DOHH2 (cell line): ENCODE results near the gene SLC4A3.

Experiments
- EZH2phosphoT487 ChIP-seq: fragments of 200-600 bp; sonication (generic); IDR thresholded peaks from 2 replicates; pipeline ENCODE4 v1.6.1; 2017; ENCODE audit warnings: borderline replicate concordance, mild to moderate bottlenecking, antibody characterized with exemption, low read length, moderate library complexity, mixed read lengths
- TF ChIP-seq, protein P1 (sequence below): fragments of 200-600 bp; sonication (generic); IDR thresholded peaks from one replicate; pipeline ENCODE4 v1.5.1; 2014; ENCODE audit warnings: antibody characterized with exemption, mild to moderate bottlenecking, low read depth, low read length; ENCODE audit not compliant: poor library complexity, severe bottlenecking

DNA sequence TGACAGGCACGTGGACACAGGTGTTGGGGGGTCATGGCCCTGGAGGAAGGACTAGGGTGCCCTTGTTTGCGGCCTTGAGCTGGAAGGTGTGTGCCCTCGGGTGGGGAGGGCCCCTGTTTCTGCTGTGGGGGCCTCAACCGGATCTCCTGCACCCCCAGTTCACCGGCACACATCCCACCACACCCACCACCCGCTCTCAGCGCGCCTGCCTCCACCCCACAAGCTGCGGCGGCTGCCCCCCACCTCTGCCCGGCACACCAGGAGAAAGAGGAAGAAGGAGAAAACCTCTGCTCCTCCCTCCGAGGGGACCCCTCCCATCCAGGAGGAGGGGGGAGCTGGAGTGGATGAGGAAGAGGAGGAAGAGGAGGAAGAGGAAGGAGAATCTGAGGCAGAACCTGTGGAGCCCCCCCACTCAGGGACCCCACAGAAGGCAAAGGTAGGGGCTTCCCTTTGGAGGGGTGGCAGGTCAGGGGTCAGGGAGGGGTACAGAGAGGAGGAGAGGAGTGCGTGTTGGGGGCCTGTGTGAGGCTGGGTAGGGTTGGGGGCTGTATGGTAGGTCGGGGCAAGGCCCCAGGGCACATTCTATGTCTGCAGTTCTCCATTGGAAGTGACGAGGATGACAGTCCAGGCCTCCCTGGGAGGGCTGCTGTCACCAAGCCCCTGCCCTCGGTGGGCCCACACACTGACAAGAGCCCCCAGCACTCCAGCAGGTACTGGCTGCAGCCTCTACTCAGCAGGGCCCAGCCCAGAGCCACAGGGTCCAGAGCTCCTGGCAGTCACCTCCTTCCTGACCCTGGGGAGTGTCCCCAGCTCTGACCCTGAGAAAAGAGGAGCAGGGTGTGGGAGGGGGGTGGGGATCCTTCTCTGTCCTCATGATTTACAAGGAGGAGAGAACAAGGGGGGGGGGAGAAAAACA, 1.8 kb downstream of the SLC4A3 start:
- TF ChIP-seq, protein P1, sequence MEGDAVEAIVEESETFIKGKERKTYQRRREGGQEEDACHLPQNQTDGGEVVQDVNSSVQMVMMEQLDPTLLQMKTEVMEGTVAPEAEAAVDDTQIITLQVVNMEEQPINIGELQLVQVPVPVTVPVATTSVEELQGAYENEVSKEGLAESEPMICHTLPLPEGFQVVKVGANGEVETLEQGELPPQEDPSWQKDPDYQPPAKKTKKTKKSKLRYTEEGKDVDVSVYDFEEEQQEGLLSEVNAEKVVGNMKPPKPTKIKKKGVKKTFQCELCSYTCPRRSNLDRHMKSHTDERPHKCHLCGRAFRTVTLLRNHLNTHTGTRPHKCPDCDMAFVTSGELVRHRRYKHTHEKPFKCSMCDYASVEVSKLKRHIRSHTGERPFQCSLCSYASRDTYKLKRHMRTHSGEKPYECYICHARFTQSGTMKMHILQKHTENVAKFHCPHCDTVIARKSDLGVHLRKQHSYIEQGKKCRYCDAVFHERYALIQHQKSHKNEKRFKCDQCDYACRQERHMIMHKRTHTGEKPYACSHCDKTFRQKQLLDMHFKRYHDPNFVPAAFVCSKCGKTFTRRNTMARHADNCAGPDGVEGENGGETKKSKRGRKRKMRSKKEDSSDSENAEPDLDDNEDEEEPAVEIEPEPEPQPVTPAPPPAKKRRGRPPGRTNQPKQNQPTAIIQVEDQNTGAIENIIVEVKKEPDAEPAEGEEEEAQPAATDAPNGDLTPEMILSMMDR = no peak
- TF ChIP-seq EZH2phosphoT487 = no peak
